Stimulated activated naive B cell treated with anti-CD40 and anti-IgM and Interleukin-4, amounts not matched to agents 10 μg/mL and 1 μg/mL and 100 μg/mL, for 72 hours (primary cell): ENCODE data around the gene VPS8.
A peak's percentile ranks its signal among the peaks of the same experiment; 100 is the strongest.

Experiments
- ATAC-seq, 2 donors: fragments of 150-1000 bp; cut with Tn5 transposase; replicated peaks; 2 replicates each; pipeline ENCODE4 v1.10.0; 2021; ENCODE audit warnings: moderate library complexity in 1 of 2
- DNase-seq: peaks from one replicate; pipeline ENCODE4 v3.0.0; 2021
- H3K27ac Mint-ChIP-seq: one replicate; pipeline ENCODE4 v1.8.0; 2022; ENCODE audit warnings: mild to moderate bottlenecking, mixed read lengths
- H3K27me3 Mint-ChIP-seq, 2 donors: one replicate each; pipeline ENCODE4 v1.8.0; 2022; ENCODE audit warnings: mixed read lengths in 2 of 2
- H3K36me3 Mint-ChIP-seq, 2 donors: one replicate each; pipeline ENCODE4 v1.8.0; 2022; ENCODE audit warnings: mixed read lengths in 2 of 2, mild to moderate bottlenecking in 1 of 2
- H3K4me1 Mint-ChIP-seq, 2 donors: one replicate each; pipeline ENCODE4 v1.8.0; 2022; ENCODE audit warnings: mixed read lengths in 2 of 2, mild to moderate bottlenecking in 1 of 2
- H3K4me3 Mint-ChIP-seq, 2 donors: one replicate each; pipeline ENCODE4 v1.8.0; 2022; ENCODE audit warnings: mild to moderate bottlenecking in 2 of 2, mixed read lengths in 2 of 2, moderate library complexity in 1 of 2
- H3K9me3 Mint-ChIP-seq, 2 donors: one replicate each; pipeline ENCODE4 v1.8.0; 2022; ENCODE audit warnings: mixed read lengths in 2 of 2, mild to moderate bottlenecking in 1 of 2

Gene VPS8, protein sequence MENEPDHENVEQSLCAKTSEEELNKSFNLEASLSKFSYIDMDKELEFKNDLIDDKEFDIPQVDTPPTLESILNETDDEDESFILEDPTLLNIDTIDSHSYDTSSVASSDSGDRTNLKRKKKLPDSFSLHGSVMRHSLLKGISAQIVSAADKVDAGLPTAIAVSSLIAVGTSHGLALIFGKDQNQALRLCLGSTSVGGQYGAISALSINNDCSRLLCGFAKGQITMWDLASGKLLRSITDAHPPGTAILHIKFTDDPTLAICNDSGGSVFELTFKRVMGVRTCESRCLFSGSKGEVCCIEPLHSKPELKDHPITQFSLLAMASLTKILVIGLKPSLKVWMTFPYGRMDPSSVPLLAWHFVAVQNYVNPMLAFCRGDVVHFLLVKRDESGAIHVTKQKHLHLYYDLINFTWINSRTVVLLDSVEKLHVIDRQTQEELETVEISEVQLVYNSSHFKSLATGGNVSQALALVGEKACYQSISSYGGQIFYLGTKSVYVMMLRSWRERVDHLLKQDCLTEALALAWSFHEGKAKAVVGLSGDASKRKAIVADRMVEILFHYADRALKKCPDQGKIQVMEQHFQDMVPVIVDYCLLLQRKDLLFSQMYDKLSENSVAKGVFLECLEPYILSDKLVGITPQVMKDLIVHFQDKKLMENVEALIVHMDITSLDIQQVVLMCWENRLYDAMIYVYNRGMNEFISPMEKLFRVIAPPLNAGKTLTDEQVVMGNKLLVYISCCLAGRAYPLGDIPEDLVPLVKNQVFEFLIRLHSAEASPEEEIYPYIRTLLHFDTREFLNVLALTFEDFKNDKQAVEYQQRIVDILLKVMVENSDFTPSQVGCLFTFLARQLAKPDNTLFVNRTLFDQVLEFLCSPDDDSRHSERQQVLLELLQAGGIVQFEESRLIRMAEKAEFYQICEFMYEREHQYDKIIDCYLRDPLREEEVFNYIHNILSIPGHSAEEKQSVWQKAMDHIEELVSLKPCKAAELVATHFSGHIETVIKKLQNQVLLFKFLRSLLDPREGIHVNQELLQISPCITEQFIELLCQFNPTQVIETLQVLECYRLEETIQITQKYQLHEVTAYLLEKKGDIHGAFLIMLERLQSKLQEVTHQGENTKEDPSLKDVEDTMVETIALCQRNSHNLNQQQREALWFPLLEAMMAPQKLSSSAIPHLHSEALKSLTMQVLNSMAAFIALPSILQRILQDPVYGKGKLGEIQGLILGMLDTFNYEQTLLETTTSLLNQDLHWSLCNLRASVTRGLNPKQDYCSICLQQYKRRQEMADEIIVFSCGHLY (N-terminal part only)

DNA sequence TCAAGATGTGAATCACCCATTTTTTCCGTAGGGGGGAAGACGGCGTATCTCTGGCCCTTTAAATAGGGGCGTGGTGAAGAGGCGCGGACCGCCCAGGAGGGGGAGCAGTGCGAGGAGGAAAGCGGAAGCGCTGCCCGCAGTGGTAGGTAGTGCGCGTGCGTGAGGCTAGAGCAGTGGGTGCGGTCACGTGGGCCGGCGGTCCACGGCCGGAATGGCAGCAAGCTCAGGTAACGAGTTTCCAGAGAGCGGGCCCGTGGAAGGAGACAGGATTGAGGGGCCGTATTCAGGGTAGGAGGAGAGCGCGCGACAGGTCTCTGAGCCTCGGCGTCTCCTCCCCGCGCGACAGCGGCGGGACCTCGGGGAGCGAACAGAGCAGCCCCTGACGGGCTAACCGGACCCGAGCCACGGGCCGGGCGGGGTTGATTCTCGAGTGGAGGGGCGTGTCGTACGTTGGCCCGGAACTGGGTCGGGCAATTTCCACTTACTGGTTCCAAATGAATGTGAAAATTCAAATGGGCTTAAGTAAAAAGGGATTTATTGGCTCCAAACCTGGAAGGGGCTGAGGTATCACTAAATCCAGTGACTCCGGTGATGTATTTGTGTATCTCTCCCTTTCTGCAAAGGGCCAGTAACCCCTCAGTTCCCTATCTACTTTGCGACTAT lies at the start of gene VPS8:
Gene VPS8 (plus strand): TSS at position 168 of the 663 bp plus-strand sequence. CDS start 12,467 bp downstream, outside the sequence.
- Mint-ChIP-seq H3K4me3 (peak within 1 kb of the TSS; percentile 88 to 92), H3K27me3 (no peaks in the 10 kb centered on the region), H3K36me3 (peaks cover 5 to 14% of the 10 kb centered on the region in 2 donors), H3K9me3 (no peaks in the 10 kb centered on the region), H3K27ac (peak within 1 kb of the TSS; percentile 94), H3K4me1 (peaks cover 14 to 39% of the 10 kb centered on the region in 2 donors)
- DNase-seq: peak; percentile 95
- ATAC-seq: peak; percentile 88 to 90

DNA sequence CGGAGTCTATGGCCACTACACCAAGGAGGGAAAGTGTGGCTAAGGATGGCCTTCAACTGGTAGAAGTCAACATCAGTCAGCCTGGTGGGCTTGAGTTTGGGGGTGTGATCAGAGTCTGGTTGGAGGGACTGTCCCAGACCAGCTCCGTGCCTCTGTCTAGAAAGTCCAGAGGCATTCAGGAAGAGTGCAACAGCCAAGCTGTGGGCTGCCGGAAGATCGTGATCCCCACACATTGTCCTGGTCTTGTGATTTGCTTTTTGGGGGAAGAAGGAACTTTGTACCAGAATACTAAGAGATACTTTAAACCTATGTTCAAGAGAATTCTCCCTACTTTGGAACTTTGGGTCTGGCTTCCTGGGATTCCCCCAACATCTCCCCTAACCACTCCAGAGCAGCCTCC lies 47.8 kb upstream of the VPS8 start:
- H3K27ac Mint-ChIP-seq: no peak overlapping the region

DNA sequence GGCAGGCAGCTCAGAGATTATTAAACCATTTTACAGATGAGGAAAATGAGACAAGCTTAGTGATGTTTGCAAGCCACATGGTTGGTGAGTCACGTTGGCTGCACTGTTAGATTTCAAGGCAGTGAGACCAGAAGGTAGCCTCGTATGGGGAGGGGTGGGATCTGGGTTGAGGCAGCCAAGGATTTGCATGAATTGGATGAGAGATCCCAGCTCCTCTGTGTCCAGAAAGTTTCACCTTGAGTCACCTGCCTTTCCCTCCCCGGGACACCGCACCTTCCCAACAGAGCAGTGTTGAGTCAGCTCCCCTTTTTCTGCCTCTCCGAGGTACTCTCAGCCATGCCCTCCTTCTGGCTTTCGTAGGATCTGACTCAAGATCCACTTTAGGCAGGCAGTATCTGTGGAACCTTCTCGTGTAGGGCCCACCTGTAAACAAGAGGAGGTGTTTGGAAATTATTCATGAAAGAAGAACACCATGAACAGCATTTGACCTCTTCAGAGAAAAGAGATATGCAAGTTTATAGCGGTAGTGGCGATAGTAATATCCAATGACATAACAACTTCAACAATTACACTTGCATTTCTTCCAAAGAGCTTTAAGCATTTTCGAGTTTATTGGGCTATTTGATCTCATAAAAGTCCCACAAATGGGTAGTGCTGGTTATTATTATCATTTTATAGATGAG lies 46.8 kb upstream of the VPS8 start:
- peaks cover 0 to 12% of the 10 kb centered on the region in 2 donors for H3K27me3 Mint-ChIP-seq
- H3K27ac Mint-ChIP-seq: peak overlapping the region; percentile 27
- H3K4me1 Mint-ChIP-seq: peaks cover 23% of the 10 kb centered on the region in 2 donors
- H3K9me3 Mint-ChIP-seq: no peaks in the 10 kb centered on the region
- no peak overlapping the region for H3K4me3 Mint-ChIP-seq
- ATAC-seq (peak; percentile 15 to 17), DNase-seq (no peak)
- no peaks in the 10 kb centered on the region for H3K36me3 Mint-ChIP-seq

More for the DNA sequence above, 47.8 kb upstream of the VPS8 start:
- Mint-ChIP-seq H3K4me1 (peaks cover 23% of the 10 kb centered on the region in 2 donors), H3K27me3 (peaks cover 0 to 14% of the 10 kb centered on the region in 2 donors), H3K9me3 (no peaks in the 10 kb centered on the region), H3K4me3 (no peak overlapping the region), H3K36me3 (no peaks in the 10 kb centered on the region)
- no peak for ATAC-seq
- DNase-seq: no peak

DNA sequence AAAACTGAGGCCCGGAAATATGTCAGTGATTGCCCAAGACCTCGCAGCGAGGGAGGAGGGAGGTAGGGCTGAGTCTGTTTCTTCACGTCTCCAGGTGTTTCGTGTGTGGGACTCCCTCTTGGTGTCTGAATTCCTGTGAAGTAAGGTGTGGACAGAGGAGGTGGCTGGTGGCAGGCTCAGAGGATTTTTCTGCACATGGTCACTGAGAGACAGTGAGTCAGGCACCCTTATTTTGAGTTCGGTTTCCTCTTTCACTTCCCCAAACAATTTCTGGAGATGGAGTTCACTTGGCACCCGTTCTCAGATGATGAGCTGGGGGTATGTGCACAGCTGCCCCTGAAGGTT lies 46.3 kb upstream of the VPS8 start:
- H3K4me1 Mint-ChIP-seq: peaks cover 23% of the 10 kb centered on the region in 2 donors
- no peaks in the 10 kb centered on the region for H3K9me3 Mint-ChIP-seq
- no peaks in the 10 kb centered on the region for H3K36me3 Mint-ChIP-seq
- no peak overlapping the region for H3K4me3 Mint-ChIP-seq
- peak; percentile 95 to 97 for ATAC-seq
- peaks cover 4 to 17% of the 10 kb centered on the region in 2 donors for H3K27me3 Mint-ChIP-seq
- H3K27ac Mint-ChIP-seq: peak overlapping the region; percentile 21
- peak; percentile 57 for DNase-seq

DNA sequence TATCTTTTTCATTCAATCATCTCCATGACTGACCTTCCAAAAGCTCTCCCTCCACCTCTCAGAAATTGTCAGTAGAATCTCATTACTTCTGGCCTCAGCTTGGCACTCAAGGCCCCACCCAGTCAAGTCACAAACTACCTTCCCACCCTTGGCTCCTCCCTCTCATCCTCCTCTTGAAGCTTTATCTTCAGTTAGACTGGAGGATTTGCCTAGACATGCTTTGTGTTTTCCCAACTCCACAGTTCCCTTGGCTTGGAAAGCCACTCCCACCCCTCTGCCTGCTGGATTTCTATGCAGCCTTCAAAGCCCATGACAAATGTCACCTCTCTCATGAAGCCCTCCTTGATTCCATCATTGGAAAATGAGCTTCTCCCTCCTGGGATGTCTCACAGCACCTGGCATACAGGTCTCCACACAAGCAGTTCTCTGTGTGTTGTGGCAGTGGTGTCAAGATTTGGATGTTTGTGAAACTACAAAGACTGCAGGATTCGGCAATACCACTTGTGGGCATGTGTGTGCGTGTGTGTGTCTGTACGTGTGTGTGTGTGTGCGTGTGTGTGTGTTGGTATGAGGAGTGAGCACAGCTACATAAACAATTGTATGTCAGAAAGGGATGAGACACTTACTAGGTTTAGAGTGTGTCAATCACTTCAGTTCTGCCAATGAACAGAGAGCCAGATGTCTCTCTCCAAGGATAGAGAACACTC lies 45.3 kb upstream of the VPS8 start:
- DNase-seq: no peak
- H3K27ac Mint-ChIP-seq: peak overlapping the region; percentile 38
- no peak for ATAC-seq
- H3K4me3 Mint-ChIP-seq: peak overlapping the region; percentile 36 to 58
- H3K9me3 Mint-ChIP-seq: no peaks in the 10 kb centered on the region
- no peaks in the 10 kb centered on the region for H3K36me3 Mint-ChIP-seq
- peaks cover 19 to 23% of the 10 kb centered on the region in 2 donors for H3K4me1 Mint-ChIP-seq
- H3K27me3 Mint-ChIP-seq: peaks cover 4 to 24% of the 10 kb centered on the region in 2 donors

DNA sequence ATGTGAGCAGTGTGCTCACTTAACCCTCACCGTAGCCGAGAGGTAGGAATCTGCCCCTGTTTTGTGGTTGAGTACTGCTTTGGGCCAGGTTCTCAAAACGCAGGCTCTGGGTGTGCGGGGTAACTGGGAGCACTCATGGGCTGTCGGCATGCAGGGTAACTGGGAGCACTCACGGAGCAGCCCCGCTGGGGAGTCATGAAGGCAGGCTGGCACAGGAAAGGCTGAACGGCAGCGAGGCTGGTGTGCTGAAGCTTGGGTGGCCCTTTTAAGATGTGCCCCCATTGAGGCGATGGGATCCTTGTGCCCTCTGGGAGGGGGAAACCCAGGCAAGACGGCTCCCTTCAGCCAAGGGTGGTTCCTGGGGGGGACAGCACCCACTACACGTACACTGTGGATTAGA lies 44.6 kb upstream of the VPS8 start:
- ATAC-seq (no peak), DNase-seq (no peak)
- peaks cover 4 to 24% of the 10 kb centered on the region in 2 donors for H3K27me3 Mint-ChIP-seq
- no peaks in the 10 kb centered on the region for H3K9me3 Mint-ChIP-seq
- no peak overlapping the region for H3K27ac Mint-ChIP-seq
- no peaks in the 10 kb centered on the region for H3K36me3 Mint-ChIP-seq
- peaks cover 19 to 23% of the 10 kb centered on the region in 2 donors for H3K4me1 Mint-ChIP-seq
- no peak overlapping the region for H3K4me3 Mint-ChIP-seq

DNA sequence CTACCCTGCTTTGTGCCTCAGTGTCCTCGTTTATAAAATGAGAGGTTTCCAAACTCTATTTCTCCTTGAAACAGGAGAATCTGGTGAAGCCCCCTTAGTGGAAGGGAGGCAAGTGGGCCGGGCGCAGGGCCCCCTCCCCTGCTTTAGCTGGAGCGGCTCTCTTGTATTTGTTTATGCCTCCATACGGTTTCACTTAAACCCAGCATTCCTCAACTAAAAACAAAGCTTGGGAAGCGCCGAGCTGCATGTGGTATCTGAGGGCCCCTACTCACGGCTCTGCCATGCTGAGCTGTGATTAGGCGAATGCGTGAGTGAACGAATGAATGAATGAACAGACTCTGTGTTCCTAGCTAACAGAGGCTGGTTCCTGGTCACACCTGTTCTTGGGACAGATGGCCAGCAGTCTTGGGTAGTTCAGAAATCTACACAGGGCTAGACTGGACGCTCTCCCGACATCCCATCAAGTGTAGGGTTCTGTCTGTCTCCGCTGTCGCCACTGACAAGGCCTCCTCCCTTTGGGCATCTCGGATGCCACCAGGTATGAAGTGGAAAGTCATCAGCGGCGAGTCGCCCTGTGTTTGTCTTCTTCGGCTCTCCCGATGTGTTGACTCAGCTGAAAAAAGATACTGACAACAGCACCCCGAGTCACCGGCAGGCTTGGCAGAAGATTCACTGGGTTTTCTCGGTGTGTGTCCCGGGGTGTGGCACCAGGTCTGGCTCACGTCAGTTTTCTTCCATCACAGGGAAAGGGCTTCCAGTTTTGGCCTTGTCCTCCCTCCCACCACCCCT lies 42.4 kb upstream of the VPS8 start:
- Mint-ChIP-seq H3K4me1 (peaks cover 17 to 23% of the 10 kb centered on the region in 2 donors), H3K27me3 (peaks cover 8 to 30% of the 10 kb centered on the region in 2 donors), H3K9me3 (no peaks in the 10 kb centered on the region), H3K36me3 (no peaks in the 10 kb centered on the region), H3K4me3 (no peak overlapping the region), H3K27ac (no peak overlapping the region)
- ATAC-seq (no peak), DNase-seq (no peak)

DNA sequence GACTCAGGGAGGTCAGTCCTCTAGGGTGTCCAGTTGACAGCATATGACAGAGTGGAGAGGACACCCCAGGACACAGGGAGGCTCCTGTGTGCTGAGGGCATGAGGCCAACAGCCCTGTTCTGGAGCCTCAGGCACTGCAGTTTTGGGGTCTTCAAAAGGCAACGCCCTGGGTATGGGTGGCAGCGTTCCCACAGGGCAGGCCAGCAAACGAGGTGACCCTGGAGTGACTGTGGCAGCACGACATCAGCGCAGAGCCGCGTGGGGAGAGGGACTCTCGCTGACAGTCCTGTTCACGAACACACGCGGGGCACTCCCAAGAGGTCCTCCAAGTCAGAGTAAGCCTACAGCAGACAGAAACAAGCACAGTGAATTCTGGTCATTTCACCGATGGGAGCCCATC lies 41.4 kb upstream of the VPS8 start:
- H3K36me3 Mint-ChIP-seq: no peaks in the 10 kb centered on the region
- peaks cover 11 to 15% of the 10 kb centered on the region in 2 donors for H3K4me1 Mint-ChIP-seq
- H3K27ac Mint-ChIP-seq: no peak overlapping the region
- no peak for ATAC-seq
- DNase-seq: no peak
- no peak overlapping the region for H3K4me3 Mint-ChIP-seq
- H3K27me3 Mint-ChIP-seq: peaks cover 11 to 30% of the 10 kb centered on the region in 2 donors
- H3K9me3 Mint-ChIP-seq: no peaks in the 10 kb centered on the region

DNA sequence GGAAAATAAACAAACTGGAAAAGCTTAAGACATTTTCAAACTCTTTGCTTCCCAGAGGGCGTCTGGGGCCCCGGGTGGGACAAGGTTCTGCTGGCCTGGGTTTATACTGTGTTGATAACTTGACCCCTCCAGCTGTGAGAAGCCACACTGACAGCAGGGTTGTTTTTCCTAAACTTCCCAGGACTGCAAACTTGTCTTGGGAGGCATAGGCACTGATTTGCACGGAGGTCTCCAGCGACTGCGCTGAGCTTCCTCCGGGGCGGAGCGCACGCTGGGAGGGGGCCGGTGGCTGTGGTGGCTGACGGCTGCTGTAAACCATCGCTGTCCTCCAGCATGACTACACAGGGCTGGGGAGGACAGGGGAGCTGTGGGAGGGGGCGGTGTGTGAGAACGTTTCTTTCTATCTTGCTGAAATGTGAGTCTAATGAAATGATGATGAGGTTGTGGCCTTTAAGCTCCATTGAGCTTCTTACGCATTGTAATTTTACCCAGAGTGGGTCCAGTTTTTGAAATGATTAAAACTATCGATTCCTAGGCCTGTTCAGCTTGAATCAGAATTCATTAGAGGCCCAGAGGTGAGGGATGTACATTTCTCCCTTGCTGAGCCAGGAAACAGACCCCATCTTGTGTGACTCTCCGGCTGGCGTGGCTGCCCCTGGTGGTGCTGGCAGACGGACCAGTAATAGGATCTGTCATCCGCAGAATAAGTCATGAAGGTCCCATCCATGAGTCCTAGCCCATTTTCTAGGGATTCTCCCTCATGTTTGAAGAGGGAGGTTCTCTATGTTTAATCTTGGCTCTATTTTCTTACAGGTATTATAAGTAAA lies 40.5 kb upstream of the VPS8 start:
- ATAC-seq: no peak
- no peak overlapping the region for H3K4me3 Mint-ChIP-seq
- no peaks in the 10 kb centered on the region for H3K36me3 Mint-ChIP-seq
- H3K27ac Mint-ChIP-seq: no peak overlapping the region
- H3K4me1 Mint-ChIP-seq: peaks cover 5 to 6% of the 10 kb centered on the region in 2 donors
- DNase-seq: no peak
- no peaks in the 10 kb centered on the region for H3K9me3 Mint-ChIP-seq
- peaks cover 16 to 32% of the 10 kb centered on the region in 2 donors for H3K27me3 Mint-ChIP-seq

DNA sequence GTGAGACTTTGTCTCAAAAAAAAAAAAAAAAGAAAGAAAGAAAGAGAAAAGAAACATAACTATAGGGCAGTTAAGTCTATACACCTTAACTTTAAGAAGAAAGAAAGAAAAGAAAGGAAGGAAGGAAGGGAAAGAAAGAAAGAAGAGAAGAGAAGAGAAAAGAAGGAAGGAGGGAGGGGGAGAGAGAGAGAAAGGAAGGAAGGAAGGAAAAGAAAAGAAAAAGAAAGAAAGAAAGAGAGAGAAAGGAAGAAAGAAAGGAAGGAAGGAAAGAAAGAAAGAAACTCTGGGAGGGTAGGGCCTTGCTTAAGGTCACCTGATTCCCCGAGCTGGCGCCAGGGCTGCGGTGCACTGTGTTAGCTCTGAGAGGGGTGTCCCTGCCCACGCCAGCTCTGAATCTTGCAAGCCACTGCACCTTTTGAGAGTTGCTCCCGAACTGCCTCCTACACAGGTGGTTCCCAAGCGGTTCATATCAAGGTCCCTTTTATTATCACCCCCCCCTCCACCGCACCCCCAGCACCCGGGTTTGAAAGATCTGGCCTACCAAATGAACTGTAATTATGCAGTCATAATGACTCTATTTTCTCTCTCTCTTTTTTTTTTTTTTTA lies 39.2 kb upstream of the VPS8 start:
- no peak overlapping the region for H3K4me3 Mint-ChIP-seq
- no peak for ATAC-seq

More for the DNA sequence above, 39.2 kb upstream of the VPS8 start:
- Mint-ChIP-seq H3K36me3 (no peaks in the 10 kb centered on the region), H3K27ac (no peak overlapping the region), H3K9me3 (no peaks in the 10 kb centered on the region), H3K4me1 (peaks cover 0 to 2% of the 10 kb centered on the region in 2 donors), H3K27me3 (peaks cover 18 to 34% of the 10 kb centered on the region in 2 donors)
- DNase-seq: no peak
